Measurements from ENCODE around the gene SYNGR1.

The SYNGR1 gene

GRCh38 chr22:39430576-39431150 is 80.9 kb downstream of the SYNGR1 start:
- H3K27me3 ChIP-seq = no peaks in the 10 kb centered on the region
- TF ChIP-seq Cebpa-rat (IDR thresholded peaks at IDR 0.05) = no peak
- H3K4me1 ChIP-seq = peaks cover 31 to 73% (median 44%) of the 10 kb centered on the region in 10 experiments
- no peak overlapping the region for H3K4me3 ChIP-seq
- peak overlapping the region in 6 of 11 experiments; percentile 35 to 70 (median 62); a peak in 11 of 22 replicates for H3K9ac ChIP-seq
- H3K9me3 ChIP-seq (replicated peaks in 1 of 11) = no peaks in the 10 kb centered on the region
- H3K4me2 ChIP-seq = peak overlapping the region in 5 of 11 experiments; percentile 72 to 91 (median 81); a peak in 10 of 22 replicates
- H3K36me3 ChIP-seq = peaks cover 61 to 89% (median 79%) of the 10 kb centered on the region in 11 experiments
- H3K27ac ChIP-seq = peak overlapping the region in 8 of 11 experiments; percentile 19 to 80 (median 52); a peak in 12 of 22 replicates
- no peaks in the 10 kb centered on the region for H4K20me1 ChIP-seq

GRCh38 chr22:39431216-39431801 is 81.5 kb downstream of the SYNGR1 start:
- Histone ChIP-seq H3K4me1 (peaks cover 37 to 80% (median 50%) of the 10 kb centered on the region in 10 experiments), H3K4me2 (peak overlapping the region in 9 of 11 experiments; percentile 12 to 91 (median 72); a peak in 15 of 22 replicates), H3K4me3 (peak overlapping the region in 1 of 10 experiments; percentile 6; a peak in 1 of 20 replicates), H3K36me3 (peaks cover 54 to 83% (median 72%) of the 10 kb centered on the region in 11 experiments), H3K9me3 (replicated peaks in 1 of 11) (no peaks in the 10 kb centered on the region), H4K20me1 (no peaks in the 10 kb centered on the region), H3K27ac (peak overlapping the region in 9 of 11 experiments; percentile 21 to 80 (median 44); a peak in 16 of 22 replicates), H3K27me3 (no peaks in the 10 kb centered on the region), H3K9ac (peak overlapping the region in 9 of 11 experiments; percentile 22 to 70 (median 43); a peak in 17 of 22 replicates)
- no peak for TF ChIP-seq Cebpa-rat (IDR thresholded peaks at IDR 0.05)

GRCh38 chr22:39431821-39432251 is 82.0 kb downstream of the SYNGR1 start:
- peak overlapping the region in 10 of 11 experiments; percentile 21 to 80 (median 38); a peak in 15 of 22 replicates for H3K27ac ChIP-seq
- no peaks in the 10 kb centered on the region for H4K20me1 ChIP-seq
- no peaks in the 10 kb centered on the region for H3K27me3 ChIP-seq
- H3K36me3 ChIP-seq = peaks cover 49 to 77% (median 67%) of the 10 kb centered on the region in 11 experiments
- peak overlapping the region in 9 of 11 experiments; percentile 22 to 70 (median 35); a peak in 15 of 22 replicates for H3K9ac ChIP-seq
- H3K4me2 ChIP-seq = peak overlapping the region in 9 of 11 experiments; percentile 12 to 91 (median 72); a peak in 16 of 22 replicates
- H3K9me3 ChIP-seq (replicated peaks in 1 of 11) = no peaks in the 10 kb centered on the region
- H3K4me3 ChIP-seq = peak overlapping the region in 1 of 10 experiments; percentile 6; a peak in 1 of 20 replicates
- TF ChIP-seq Cebpa-rat (IDR thresholded peaks at IDR 0.05) = no peak
- peaks cover 43 to 85% (median 56%) of the 10 kb centered on the region in 10 experiments for H3K4me1 ChIP-seq

- Histone ChIP-seq H3K9me3 (replicated peaks in 1 of 11) (no peaks in the 10 kb centered on the region), H3K36me3 (peaks cover 44 to 72% (median 62%) of the 10 kb centered on the region in 11 experiments), H3K4me1 (peaks cover 48 to 90% (median 61%) of the 10 kb centered on the region in 10 experiments), H3K4me3 (no peak overlapping the region), H3K4me2 (peak overlapping the region in 10 of 11 experiments; percentile 12 to 91 (median 58); a peak in 16 of 22 replicates), H3K27me3 (no peaks in the 10 kb centered on the region), H3K9ac (peak overlapping the region in 8 of 11 experiments; percentile 22 to 70 (median 48); a peak in 13 of 22 replicates), H4K20me1 (no peaks in the 10 kb centered on the region), H3K27ac (peak overlapping the region in 9 of 11 experiments; percentile 21 to 80 (median 40); a peak in 15 of 22 replicates)
- no peak for TF ChIP-seq Cebpa-rat (IDR thresholded peaks at IDR 0.05)
These were observed 82.6 kb downstream of the SYNGR1 start for GRCh38 chr22:39432361-39432811.

GRCh38 chr22:39433476-39434242 is 83.9 kb downstream of the SYNGR1 start:
- Histone ChIP-seq H3K36me3 (peaks cover 31 to 59% (median 49%) of the 10 kb centered on the region in 11 experiments), H4K20me1 (no peaks in the 10 kb centered on the region), H3K27me3 (no peaks in the 10 kb centered on the region), H3K4me2 (peak overlapping the region; percentile 18 to 91 (median 44); a peak in 19 of 22 replicates), H3K4me3 (no peak overlapping the region), H3K9me3 (replicated peaks in 1 of 11) (no peaks in the 10 kb centered on the region), H3K9ac (peak overlapping the region in 1 of 11 experiments; percentile 58; a peak in 2 of 22 replicates), H3K4me1 (peaks cover 58 to 96% (median 71%) of the 10 kb centered on the region in 10 experiments), H3K27ac (0 out of 22 replicates have a peak overlapping the region, but pooled peaks of 3 of the 11 experiments have one; percentile 3 to 22 (median 20))
- no peak for TF ChIP-seq Cebpa-rat (IDR thresholded peaks at IDR 0.05)

- Histone ChIP-seq H3K4me2 (peak overlapping the region in 7 of 11 experiments; percentile 18 to 91 (median 75); a peak in 6 of 22 replicates), H3K4me3 (no peak overlapping the region)
These were observed 84.5 kb downstream of the SYNGR1 start for GRCh38 chr22:39434243-39434653.

GRCh38 chr22:39434721-39435120 is 84.9 kb downstream of the SYNGR1 start:
- TF ChIP-seq Cebpa-rat (IDR thresholded peaks at IDR 0.05) = no peak
- no peaks in the 10 kb centered on the region for H3K27me3 ChIP-seq
- peak overlapping the region; percentile 18 to 91 (median 75); a peak in 12 of 22 replicates for H3K4me2 ChIP-seq
- H3K27ac ChIP-seq = peak overlapping the region in 2 of 11 experiments; percentile 13 to 22; a peak in 1 of 22 replicates
- H3K4me1 ChIP-seq = peaks cover 60 to 96% (median 77%) of the 10 kb centered on the region in 10 experiments
- no peak overlapping the region for H3K4me3 ChIP-seq
- H3K36me3 ChIP-seq = peaks cover 24 to 48% (median 39%) of the 10 kb centered on the region in 11 experiments
- H4K20me1 ChIP-seq = no peaks in the 10 kb centered on the region
- H3K9me3 ChIP-seq (replicated peaks in 1 of 11) = no peaks in the 10 kb centered on the region
- H3K9ac ChIP-seq = no peak overlapping the region; a peak in 1 of 22 replicates

More at GRCh38 chr22:39434243-39434653, 84.5 kb downstream of the SYNGR1 start:
- Histone ChIP-seq H3K27me3 (no peaks in the 10 kb centered on the region), H3K36me3 (peaks cover 27 to 53% (median 44%) of the 10 kb centered on the region in 11 experiments), H3K9me3 (replicated peaks in 1 of 11) (no peaks in the 10 kb centered on the region), H3K27ac (peak overlapping the region in 3 of 11 experiments; percentile 13 to 22 (median 20); a peak in 1 of 22 replicates), H3K4me1 (peaks cover 60 to 96% (median 76%) of the 10 kb centered on the region in 10 experiments), H3K9ac (peak overlapping the region in 1 of 11 experiments; percentile 58; a peak in 1 of 22 replicates), H4K20me1 (no peaks in the 10 kb centered on the region)
- no peak for TF ChIP-seq Cebpa-rat (IDR thresholded peaks at IDR 0.05)

Measured in BLaER1 treated with 17β-estradiol and CSF1 and Interleukin-3, amounts not matched to agents 10 nM and 100 nM (cell line).